Transverse colon (tissue), 3 donors: Measurements from ENCODE around the gene TTC9B.

Source experiments
- CTCF ChIP-seq, 5 experiments: fragments of 200-600 bp in 3 of 5; fragments of 450-650 bp in 2 of 5; sonication (generic) in 3 of 5; IDR thresholded peaks; 1 replicate in 2 of 5; 2 replicates in 3 of 5; pipeline ENCODE4 v1.5.1; 2016 to 2017; ENCODE audit warnings: antibody characterized with exemption in 5 of 5, inconsistent platforms in 3 of 5, mild to moderate bottlenecking in 2 of 5, moderate library complexity in 1 of 5
- POLR2A ChIP-seq: fragments of 450-650 bp; IDR thresholded peaks from one replicate; pipeline ENCODE4 v1.6.1; 2016; ENCODE audit warnings: antibody characterized with exemption, mild to moderate bottlenecking, moderate library complexity

GRCh38 chr19:40233811-40234389, 15.7 kb upstream of the TTC9B start:
- no peak for TF ChIP-seq POLR2A
- no peak for TF ChIP-seq CTCF (IDR thresholded peaks at IDR 0.05)
